Panc1 (cell line): Measurements from ENCODE around the gene DUSP16.

ENCODE experiments used
- CTCF ChIP-seq: fragments of 450-650 bp; IDR thresholded peaks from 2 replicates; pipeline ENCODE4 v1.5.1; 2017; ENCODE audit warnings: mild to moderate bottlenecking
- TCF7L2 ChIP-seq: IDR thresholded peaks from 2 replicates; pipeline ENCODE4 v1.6.1; 2011; ENCODE audit warnings: mild to moderate bottlenecking, low read depth, low read length, inconsistent platforms

DNA sequence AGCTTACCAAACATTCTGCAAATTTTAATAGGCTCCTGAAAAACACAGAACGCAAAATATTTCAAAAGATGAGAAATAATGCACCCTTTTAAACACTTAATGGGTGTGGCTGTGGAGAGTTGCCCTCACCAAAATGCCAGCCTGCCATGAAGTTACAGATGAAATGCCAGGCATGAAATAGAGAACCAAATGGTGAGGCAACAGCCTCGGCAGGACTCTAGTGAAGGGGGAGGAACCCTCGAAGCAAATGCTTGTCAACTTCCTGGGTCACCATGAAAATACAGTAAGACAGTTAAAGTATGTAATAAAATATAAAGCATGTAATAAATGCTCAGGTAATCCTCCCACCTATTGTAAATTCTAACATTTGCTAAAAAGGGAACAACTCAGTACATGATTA lies 24.1 kb downstream of the DUSP16 start:
- no peak for TF ChIP-seq TCF7L2
- no peak for TF ChIP-seq CTCF
